ENCODE measurements around the gene KLHDC4.

Gene KLHDC4

GRCh38 chr16:87688876-87689815 is 76.6 kb downstream of the KLHDC4 start:
- no peak for TF ChIP-seq CTCF (IDR thresholded peaks at IDR 0.05; ENCODE audit: insufficient read depth, low read length, missing control alignments)
- CTCF ChIA-PET = interaction anchor here (1.0 to 1.5 kb wide), 2 partner anchors 10 to 13 kb away, joined by 3 to 5 read pairs; no protein-coding TSS in a partner anchor

DNA sequence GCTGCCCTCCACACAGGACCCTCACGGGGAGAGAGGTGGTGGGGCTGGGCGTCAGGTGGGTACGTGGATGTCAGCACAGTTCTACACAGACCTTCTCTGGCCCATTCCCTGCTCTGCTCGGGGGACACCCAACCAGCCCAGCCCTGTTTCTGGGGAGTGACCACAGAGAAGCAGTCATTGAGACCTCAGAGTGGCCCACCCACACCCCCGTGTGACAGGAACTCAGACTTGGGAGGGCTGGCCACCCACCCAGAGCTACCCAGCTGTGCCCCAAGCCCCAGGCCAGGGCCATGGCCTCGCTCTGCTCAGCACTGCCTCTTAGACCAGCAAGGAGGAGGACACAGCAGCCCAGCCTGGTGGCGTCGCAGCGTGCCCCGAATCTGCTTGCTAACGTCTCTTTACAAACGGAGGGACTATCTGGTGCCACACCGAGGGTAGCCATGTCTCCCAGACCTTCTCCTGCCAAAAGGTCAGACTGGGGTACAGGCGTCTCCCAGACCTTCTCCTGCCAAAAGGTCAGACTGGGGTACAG is 77.7 kb downstream of the KLHDC4 start:
- ChIA-PET POLR2A (no interaction called here), CTCF (no interaction called here)
- no peak overlapping the region for H3K4me3 ChIP-seq (ENCODE audit: low read depth, low read length)
- TF ChIP-seq CTCF (IDR thresholded peaks at IDR 0.05; ENCODE audit: insufficient read depth, low read length, missing control alignments) = no peak
- no peak for DNase-seq (ENCODE audit: low read depth, low spot score)

More at GRCh38 chr16:87688876-87689815, 76.6 kb downstream of the KLHDC4 start:
- no peak for DNase-seq (ENCODE audit: low read depth, low spot score)
- no peak overlapping the region for H3K4me3 ChIP-seq (ENCODE audit: low read depth, low read length)
- POLR2A ChIA-PET = no interaction called here

GRCh38 chr16:87687126-87687910 is 78.5 kb downstream of the KLHDC4 start:
- TF ChIP-seq CTCF (IDR thresholded peaks at IDR 0.05; ENCODE audit: insufficient read depth, low read length, missing control alignments) = no peak
- no peak overlapping the region for H3K4me3 ChIP-seq (ENCODE audit: low read depth, low read length)
- ChIA-PET POLR2A (no interaction called here), CTCF (no interaction called here)
- no peak for DNase-seq (ENCODE audit: low read depth, low spot score)

GRCh38 chr16:87686697-87687096 is 79.1 kb downstream of the KLHDC4 start:
- no peak overlapping the region for H3K4me3 ChIP-seq (ENCODE audit: low read depth, low read length)
- POLR2A ChIA-PET = no interaction called here
- CTCF ChIA-PET = no interaction called here
- no peak for DNase-seq (ENCODE audit: low read depth, low spot score)
- TF ChIP-seq CTCF (IDR thresholded peaks at IDR 0.05; ENCODE audit: insufficient read depth, low read length, missing control alignments) = no peak

DNA sequence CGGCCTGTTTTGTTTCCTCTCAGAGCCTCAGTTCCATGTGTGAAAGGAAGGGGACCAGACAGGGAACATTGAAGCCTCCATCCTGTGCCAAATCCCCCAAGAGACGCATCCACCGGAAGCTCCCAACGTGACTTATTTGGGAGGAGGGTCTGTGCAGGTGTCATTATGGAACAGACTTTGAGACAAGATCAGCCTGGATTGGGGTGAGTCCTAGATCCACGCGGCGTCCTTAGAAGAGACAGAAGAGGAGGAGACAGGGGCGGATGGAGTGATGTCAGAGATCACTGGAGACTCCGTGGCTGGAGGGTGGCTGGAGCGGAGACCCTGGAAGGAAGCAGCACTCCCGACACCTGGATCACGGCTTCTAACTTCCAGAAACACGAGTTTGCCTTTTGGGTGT is 80.0 kb downstream of the KLHDC4 start:
- ChIA-PET CTCF (interaction anchor here (1.2 kb wide), 1 partner anchor 39 kb away, joined by 4 read pairs; no protein-coding TSS in a partner anchor), POLR2A (no interaction called here)
- DNase-seq (ENCODE audit: low read depth, low spot score) = no peak
- H3K4me3 ChIP-seq (ENCODE audit: low read depth, low read length) = no peak overlapping the region
- no peak for TF ChIP-seq CTCF (IDR thresholded peaks at IDR 0.05; ENCODE audit: insufficient read depth, low read length, missing control alignments)

DNA sequence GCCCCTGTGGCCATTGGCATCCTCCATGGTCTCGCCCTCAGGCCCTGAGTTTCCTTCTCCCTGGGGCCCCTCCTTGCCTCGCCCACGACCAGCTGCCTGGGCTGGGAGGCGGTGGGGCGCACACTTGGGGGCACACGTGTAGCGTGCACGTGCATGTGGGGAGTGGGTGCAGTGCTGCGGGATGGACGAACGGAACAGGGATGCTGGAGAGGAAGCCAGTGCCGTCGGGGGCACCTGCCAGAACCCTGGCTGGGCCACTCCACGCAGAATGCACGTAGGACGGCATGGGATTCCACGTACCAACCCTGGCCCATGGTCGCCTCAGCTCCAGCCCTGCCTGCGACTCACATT is 80.4 kb downstream of the KLHDC4 start:
- no peak for DNase-seq (ENCODE audit: low read depth, low spot score)
- no peak overlapping the region for H3K4me3 ChIP-seq (ENCODE audit: low read depth, low read length)
- TF ChIP-seq CTCF (IDR thresholded peaks at IDR 0.05; ENCODE audit: insufficient read depth, low read length, missing control alignments) = no peak
- ChIA-PET POLR2A (no interaction called here), CTCF (interaction anchor here (1.2 to 1.3 kb wide), 2 partner anchors 17 to 39 kb away, joined by 3 to 4 read pairs; no protein-coding TSS in a partner anchor)
